Measurements from ENCODE around the gene ANKRD10.

The ANKRD10 gene

DNA sequence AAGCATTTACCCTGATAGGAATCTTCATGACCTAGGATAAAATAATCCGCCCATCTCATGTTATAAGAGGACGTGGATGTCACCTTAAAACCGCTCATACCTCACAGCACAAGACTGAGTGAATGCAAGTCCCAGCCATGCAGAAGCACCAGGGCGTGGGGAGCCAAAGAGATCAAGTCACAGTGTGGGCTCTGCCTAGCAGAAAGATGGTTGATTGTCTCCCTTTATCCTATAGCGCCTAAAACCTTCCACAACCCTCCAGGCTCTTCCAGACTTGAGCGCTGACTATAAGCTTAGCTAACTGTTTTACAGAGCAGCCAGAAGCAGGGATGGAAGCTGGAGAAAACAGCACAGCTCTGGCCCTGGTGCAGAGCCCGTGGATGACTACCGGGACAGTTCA lies 6.8 kb upstream of the ANKRD10 start:
- no peak for DNase-seq
- in situ Hi-C loops (cut with HindIII; ENCODE audit: low pct_ligation_motif_present, low pct_unique_long_range_greater_than_20kb, low sequenced_read_pairs): no loop called here

DNA sequence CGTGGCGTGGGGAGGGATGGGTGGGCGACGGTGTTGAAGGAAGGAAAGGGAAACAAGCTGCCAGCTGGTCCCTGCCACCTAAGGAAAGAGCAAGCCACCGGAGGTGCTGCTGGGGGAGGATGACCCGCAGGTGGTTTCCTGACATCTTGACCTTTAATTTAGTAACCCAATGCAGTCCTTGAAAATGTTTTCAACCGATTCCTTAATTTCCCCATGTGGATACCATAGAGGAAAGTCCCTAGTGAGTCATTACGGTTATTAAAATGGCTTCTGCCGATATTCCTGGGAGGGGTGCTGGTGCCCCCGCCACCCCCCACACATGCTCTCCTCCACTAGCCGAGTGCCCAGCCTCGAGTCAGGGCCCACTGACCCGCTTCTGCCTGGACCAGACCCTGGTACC lies 6.3 kb upstream of the ANKRD10 start:
- no peak for DNase-seq
- in situ Hi-C loops (cut with HindIII; ENCODE audit: low pct_ligation_motif_present, low pct_unique_long_range_greater_than_20kb, low sequenced_read_pairs): no loop called here

DNA sequence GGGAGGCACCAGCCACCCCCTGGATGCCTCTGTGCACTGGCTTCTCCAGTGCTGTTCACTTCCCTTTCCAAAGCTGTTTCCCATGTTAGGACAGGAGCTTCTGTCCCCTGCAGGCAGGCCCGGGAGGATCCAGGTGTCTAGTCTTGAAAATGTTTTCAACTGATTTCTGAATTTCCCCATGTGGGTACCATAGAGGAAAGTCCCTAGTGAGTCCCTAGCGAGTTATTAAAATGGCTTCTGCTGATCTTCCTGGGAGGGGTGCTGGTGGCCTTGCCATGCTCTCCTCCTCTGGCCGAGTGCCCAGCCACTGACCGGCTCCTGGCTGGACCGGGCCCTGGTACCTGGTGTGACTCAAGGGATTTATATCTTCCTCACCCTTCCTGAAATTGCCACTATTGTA lies 5.2 kb upstream of the ANKRD10 start:
- in situ Hi-C loops (cut with HindIII; ENCODE audit: low pct_ligation_motif_present, low pct_unique_long_range_greater_than_20kb, low sequenced_read_pairs): no loop called here
- DNase-seq: no peak

DNA sequence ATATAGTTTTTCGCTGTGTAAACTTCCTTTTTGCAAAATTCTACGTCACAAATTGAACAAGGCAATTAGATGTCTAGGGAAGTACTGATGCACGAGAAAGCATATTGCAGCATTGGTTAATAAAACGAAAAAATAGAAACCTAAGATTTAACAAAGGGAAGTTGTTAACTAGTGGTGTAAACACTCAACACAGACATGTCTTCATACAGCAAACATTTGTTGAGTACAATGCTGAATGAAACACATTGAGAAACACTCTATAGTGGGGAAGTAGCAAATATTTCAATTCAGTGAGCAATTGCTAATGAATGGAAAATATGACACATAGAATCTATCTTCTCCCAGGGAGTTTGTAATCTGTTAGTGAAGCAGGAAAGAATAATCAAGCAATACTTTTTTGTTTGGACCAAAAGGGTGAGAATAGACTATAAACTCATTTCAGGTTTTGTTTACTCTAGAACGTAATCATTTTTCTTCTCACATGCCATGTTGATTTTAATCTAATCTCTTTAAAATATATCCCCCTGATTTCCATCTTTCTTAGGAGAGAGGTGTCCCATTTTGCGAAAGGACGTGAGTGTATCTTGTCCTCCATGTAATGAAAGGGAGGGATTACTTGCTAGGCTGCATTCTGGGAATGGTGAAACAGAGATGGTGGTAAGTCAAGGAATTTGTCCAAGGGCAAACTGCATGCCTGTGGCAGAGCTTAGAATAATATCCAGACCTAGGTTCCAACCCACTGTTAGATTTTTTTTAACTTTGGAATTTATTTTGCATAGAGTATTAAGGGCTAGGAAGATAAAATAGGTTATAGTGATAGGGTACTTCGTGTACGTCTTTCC lies 1.7 kb upstream of the ANKRD10 start:
- DNase-seq: peak; percentile 35
- in situ Hi-C loops (cut with HindIII; ENCODE audit: low pct_ligation_motif_present, low pct_unique_long_range_greater_than_20kb, low sequenced_read_pairs): no loop called here

GRCh38 chr13:110915874-110916206 lies 971 bp upstream of the ANKRD10 start:
- DNase-seq: no peak
- in situ Hi-C loops (cut with HindIII; ENCODE audit: low pct_ligation_motif_present, low pct_unique_long_range_greater_than_20kb, low sequenced_read_pairs): no loop called here

DNA sequence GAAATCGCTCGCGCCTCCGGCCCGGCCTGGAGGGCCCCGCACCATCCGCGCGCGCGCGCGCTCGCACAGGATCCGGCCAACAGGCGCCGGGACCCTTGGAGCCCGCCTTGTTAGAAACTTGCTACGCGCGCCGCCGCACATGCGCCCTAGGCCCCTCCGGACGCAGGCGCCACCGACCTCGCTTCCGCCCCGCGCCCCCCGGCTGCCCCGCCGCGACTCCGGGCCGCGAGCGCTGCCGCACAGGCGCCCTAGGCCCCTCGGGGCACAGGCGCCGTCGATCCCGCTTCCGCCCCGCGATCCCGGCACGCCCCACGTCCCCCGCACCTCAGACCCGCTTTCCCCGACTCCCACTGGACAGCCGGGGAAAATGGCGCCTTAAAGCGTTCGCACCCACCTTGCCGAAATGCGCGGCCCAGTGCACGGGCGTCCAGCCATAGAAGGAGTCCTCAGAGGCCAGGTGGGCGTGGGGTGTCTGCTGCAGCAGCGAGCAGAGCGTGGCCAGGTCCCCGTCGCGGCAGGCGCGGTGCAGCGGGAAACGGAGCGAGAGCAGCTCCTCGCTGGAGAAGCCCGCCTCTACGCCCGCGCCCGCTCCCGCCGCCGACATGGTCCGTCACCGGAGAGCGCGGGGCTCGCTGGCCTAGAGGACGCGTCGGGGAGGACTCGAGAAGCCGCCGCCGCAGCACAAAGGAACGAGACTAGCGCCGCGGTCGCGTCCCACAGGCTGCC lies 375 bp downstream of the ANKRD10 start:
- in situ Hi-C loops (cut with HindIII; ENCODE audit: low pct_ligation_motif_present, low pct_unique_long_range_greater_than_20kb, low sequenced_read_pairs): no loop called here
- peak; percentile 61 for DNase-seq

- DNase-seq: no peak
- in situ Hi-C loops (cut with HindIII; ENCODE audit: low pct_ligation_motif_present, low pct_unique_long_range_greater_than_20kb, low sequenced_read_pairs): no loop called here
These were observed 863 bp downstream of the ANKRD10 start for GRCh38 chr13:110914081-110914330.

- peak; percentile 6 for DNase-seq
- in situ Hi-C loops (cut with HindIII; ENCODE audit: low pct_ligation_motif_present, low pct_unique_long_range_greater_than_20kb, low sequenced_read_pairs): no loop called here
These were observed 1.4 kb downstream of the ANKRD10 start for GRCh38 chr13:110913322-110914080.

GRCh38 chr13:110912651-110913051 lies 2.2 kb downstream of the ANKRD10 start:
- in situ Hi-C loops (cut with HindIII; ENCODE audit: low pct_ligation_motif_present, low pct_unique_long_range_greater_than_20kb, low sequenced_read_pairs): no loop called here
- DNase-seq: peak; percentile 28

- no peak for DNase-seq
- in situ Hi-C loops (cut with HindIII; ENCODE audit: low pct_ligation_motif_present, low pct_unique_long_range_greater_than_20kb, low sequenced_read_pairs): no loop called here
These were observed 3.0 kb downstream of the ANKRD10 start for GRCh38 chr13:110911880-110912279.

DNA sequence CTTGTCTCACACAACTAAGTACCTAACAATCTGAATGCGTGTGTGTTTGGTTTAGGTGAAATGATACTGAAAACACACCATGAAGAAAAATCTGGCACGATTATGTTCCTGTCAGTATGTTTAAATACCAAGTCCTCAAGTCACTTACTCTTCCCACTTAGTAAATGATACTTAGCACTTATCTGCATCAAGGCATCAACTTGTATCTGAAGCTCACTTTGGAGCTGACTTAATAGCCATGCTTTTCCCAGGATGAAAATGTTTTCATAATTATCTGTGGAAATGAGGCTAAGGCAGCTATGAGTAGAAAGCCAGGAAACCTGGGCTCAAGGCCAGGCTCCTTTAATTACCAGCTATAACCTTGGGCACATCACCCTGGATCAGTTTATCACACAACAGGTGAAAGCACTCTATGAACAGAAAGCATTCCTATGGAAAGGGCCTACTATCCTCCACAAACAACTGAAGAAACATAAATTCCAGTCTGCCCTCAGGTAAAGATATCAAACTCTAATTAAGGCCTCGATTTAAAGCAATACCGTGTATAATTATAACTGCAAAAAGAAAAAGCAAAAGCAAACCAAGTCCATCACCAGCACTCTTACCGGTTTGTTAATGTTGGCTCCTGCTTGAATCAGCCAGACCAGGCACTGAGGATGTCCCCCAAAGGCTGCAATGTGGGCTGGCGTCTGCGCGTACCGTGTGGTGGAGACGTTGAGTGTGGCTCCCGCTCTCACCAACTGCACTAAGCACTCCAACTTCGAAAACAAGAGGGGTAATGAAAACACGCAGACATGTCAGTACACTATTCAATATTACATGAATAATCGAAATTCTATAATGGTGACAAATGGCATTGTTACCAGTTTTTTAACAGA lies 4.6 kb downstream of the ANKRD10 start:
- in situ Hi-C loops (cut with HindIII; ENCODE audit: low pct_ligation_motif_present, low pct_unique_long_range_greater_than_20kb, low sequenced_read_pairs): no loop called here

DNA sequence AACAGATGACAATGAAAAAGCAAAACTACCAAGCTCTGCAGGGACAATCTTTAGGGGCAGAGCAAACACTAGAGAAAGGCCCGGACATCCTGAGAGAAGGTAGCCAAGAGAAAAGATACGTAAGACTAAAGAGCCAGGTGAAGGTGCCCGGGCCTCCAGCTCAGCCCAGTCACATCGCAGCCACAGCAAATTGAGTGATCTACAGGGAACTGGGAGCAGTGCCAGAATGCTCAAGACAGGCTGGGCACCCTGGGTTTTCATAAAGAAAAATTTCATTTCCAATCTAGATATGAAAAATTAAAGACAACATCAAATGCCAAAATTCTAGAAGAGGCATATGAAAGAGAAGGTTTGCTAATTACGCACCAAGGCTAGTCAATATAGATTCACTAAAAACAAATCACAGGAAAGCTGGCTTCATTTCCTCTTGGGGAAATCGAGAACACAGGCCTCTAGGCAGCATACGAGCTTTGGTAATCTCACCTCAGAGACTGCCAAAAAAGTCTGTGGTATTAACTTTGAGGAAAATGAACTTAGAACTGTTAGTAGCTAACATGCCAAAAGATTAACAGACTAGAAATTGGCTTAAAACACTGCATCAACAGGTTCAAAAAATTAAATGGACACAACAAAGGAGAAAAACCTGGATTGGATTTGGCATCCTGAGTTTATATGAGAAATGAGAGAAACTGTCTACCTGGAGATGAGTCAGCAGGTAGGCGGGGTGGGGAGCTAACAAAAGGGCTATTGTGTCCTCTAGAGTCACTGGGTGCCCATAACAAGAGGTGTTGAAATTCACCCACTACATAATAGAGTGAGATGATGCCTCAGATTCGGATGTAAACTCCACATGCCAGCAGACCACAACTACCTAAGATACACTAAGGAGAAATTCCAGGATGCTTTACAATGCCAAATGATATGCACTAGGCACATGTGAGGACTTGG lies 6.6 kb downstream of the ANKRD10 start:
- DNase-seq: no peak
- in situ Hi-C loops (cut with HindIII; ENCODE audit: low pct_ligation_motif_present, low pct_unique_long_range_greater_than_20kb, low sequenced_read_pairs): no loop called here

More for the DNA sequence above, 4.6 kb downstream of the ANKRD10 start:
- DNase-seq: no peak

- DNase-seq: no peak
- in situ Hi-C loops (cut with HindIII; ENCODE audit: low pct_ligation_motif_present, low pct_unique_long_range_greater_than_20kb, low sequenced_read_pairs): no loop called here
These were observed 7.6 kb downstream of the ANKRD10 start for GRCh38 chr13:110907301-110907700.

DNA sequence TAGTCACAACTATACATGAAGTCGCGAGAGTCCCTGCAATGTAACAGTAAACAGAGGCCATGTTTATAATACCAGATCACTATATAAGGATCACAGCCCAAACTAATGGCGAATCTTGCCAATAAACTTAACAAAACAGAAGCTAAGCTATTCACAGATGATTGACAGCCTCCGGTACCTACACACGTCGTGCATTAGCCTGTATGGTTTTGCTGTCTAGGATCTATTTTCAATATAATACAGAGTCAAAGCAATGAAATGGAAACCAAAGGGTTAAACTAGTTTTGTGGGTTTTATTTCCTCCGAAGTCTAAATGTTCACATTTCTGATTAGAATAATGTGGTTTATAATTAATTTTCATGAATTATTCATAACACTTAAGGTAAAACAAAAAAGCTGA lies 10.1 kb downstream of the ANKRD10 start:
- in situ Hi-C loops (cut with HindIII; ENCODE audit: low pct_ligation_motif_present, low pct_unique_long_range_greater_than_20kb, low sequenced_read_pairs): no loop called here
- no peak for DNase-seq

- no peak for DNase-seq
- in situ Hi-C loops (cut with HindIII; ENCODE audit: low pct_ligation_motif_present, low pct_unique_long_range_greater_than_20kb, low sequenced_read_pairs): no loop called here
These were observed 12.5 kb downstream of the ANKRD10 start for GRCh38 chr13:110902370-110902769.

- in situ Hi-C loops (cut with HindIII; ENCODE audit: low pct_ligation_motif_present, low pct_unique_long_range_greater_than_20kb, low sequenced_read_pairs): no loop called here
These were observed 17.3 kb downstream of the ANKRD10 start for GRCh38 chr13:110897521-110897920.

DNA sequence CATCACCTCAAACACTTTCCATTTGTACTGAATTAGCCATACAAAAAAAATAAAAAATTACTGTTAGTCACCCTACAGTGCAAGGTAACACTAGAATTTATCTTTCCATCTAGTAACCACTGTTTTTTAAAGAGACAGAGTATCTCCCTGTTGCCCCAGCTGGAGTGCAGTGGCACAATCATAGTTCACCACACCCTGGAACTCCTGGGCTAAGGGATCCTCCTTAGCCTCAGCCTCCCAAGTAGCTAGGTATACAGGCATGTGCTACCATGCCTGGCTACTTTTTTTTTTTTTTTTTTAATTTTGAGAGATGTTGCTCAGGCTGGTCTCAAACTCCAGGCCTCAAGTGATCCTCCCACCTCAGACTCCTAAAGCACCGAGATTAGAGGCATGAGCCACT lies 17.9 kb downstream of the ANKRD10 start:
- no peak for DNase-seq
- in situ Hi-C loops (cut with HindIII; ENCODE audit: low pct_ligation_motif_present, low pct_unique_long_range_greater_than_20kb, low sequenced_read_pairs): no loop called here

More at GRCh38 chr13:110897521-110897920, 17.3 kb downstream of the ANKRD10 start:
- DNase-seq: no peak

DNA sequence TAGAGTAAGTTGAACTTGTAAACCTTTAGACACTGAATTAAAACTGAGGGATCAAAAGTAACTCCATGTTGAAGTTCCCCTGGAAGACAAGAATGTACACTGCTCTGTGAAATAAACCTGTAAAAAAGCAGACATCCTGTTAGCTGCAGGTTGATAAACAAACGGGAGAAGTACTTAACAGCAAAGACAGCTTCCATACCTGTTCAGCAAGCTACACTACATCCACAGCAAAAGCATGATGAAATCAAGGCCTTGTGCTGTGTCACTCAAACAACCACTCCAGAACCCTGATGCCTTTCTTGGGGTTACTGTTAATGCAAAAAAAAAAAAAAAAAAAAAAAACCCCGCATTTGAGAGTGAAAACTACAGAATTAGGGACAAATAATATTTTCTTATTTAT lies 20.8 kb downstream of the ANKRD10 start:
- no peak for DNase-seq
- in situ Hi-C loops (cut with HindIII; ENCODE audit: low pct_ligation_motif_present, low pct_unique_long_range_greater_than_20kb, low sequenced_read_pairs): no loop called here
